ENCODE measurements around the gene BCO2.
"Not testable (repeated sequence)": the region's sequence is repeated elsewhere in the genome, so short reads cannot be mapped to it uniquely, and the experiment has no call there.

Gene BCO2, protein sequence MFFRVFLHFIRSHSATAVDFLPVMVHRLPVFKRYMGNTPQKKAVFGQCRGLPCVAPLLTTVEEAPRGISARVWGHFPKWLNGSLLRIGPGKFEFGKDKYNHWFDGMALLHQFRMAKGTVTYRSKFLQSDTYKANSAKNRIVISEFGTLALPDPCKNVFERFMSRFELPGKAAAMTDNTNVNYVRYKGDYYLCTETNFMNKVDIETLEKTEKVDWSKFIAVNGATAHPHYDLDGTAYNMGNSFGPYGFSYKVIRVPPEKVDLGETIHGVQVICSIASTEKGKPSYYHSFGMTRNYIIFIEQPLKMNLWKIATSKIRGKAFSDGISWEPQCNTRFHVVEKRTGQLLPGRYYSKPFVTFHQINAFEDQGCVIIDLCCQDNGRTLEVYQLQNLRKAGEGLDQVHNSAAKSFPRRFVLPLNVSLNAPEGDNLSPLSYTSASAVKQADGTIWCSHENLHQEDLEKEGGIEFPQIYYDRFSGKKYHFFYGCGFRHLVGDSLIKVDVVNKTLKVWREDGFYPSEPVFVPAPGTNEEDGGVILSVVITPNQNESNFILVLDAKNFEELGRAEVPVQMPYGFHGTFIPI

DNA sequence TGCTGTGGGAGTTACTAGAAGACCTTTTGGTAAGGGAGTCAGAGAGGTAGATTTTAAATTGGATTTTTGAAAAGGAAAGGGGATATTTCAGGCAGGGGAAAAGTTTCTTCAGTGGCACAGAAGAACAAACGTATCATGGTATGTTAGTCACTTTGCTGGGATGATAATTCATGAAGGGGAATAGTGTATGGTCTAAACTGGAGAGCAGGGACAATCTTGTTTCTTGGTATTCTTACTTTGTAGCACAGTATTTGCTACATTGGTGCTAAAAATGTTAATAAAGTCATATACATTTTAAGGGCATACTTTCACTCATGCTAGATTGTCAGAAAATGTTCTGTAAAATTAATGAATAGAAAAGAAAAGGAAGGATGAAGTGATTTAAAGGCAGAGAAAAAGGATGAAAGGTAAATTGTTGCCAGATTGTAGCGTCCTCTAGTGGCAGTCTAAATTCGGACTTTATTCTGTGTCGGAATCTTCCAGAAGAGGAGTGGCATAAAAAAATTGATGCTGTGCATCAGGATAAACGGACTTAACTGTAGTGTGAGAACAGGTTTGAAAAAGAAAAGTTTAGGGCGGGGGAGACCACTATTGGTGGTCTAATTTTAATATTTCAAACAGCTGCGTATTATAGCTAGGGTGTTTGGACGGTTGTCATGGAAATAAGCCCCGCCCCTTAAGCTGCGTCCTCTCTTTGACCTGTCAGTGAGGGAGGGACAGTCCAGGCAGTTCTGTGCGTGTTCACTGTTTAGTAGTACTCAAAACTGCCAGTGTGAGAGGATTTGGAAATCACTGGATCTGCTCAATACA, at the start of gene BCO2:
TSS of gene BCO2 (plus strand) at position 724 of the 810 bp plus-strand sequence. CDS start 90 bp downstream, outside the sequence.
- DNase-seq, result peak; percentile 51

DNA sequence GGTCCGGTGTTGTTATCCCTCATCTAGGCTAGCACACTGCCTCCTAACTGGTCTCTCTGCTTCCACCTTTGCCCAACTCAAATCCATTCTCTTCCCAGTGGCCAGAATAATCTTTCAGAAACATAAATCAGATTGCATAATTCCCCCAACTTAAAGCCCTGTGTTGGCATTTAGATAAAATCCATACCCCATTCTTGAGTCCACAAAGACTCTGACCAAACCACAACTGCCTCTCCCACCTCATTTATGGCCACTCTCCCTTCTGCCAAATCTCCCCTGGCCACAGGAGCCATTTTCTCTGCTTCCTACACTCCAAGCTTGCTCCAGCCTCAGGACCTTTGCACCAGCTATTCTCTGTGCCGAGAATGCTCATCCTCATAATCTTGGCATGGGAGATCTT, 48.3 kb upstream of the BCO2 start:
- DNase-seq, result no peak

DNA sequence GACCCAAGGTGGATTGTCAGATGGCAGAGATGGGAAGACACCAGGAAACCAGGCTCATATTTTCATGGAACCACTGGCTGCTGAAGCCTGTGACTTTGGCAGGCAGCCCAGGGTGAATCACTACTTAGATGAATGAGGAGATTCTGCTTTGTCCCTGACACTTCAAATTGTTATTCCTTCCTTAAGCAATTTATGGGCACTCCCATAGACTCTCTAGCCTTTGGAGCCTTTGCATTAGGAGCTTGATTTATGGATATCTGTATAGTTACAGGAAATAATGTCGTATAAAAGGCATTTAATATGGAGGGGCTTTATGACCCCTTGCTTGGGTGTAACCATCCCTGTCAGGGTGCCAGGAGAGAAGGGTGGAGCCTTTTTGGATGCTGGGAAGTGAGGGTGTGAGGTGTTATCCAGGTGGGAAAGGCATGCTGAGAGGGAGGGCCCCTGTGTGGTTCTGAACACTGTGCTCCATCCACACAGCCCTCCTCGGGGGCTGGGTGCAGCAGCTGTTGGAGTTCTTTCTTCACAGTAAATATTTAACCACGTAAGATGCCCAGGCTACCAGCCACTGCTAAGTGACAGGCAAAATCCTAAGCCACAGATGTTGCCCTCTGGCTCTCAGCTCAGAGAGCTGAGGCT, 46.7 kb upstream of the BCO2 start:
- DNase-seq, result peak; percentile 43

DNA sequence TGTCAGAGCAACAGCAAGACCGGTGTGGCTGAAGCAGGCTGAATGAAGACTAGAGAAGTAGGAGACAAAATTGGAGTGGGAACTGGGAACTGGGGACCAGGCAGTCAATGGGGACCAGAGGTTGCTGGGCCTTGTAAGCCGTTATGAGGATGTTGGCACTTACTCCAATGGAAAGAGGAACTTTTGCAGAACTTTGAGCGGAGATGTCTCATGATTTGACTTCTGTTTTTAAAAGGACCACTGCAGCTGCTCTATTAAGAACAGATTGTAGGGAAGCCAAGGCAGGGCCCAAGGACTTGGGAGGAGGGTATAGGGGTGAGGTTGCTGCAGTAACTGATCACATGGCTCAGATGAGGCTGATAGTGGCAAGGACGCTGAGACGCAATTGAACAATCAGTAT, 45.7 kb upstream of the BCO2 start:
- no peak for DNase-seq

DNA sequence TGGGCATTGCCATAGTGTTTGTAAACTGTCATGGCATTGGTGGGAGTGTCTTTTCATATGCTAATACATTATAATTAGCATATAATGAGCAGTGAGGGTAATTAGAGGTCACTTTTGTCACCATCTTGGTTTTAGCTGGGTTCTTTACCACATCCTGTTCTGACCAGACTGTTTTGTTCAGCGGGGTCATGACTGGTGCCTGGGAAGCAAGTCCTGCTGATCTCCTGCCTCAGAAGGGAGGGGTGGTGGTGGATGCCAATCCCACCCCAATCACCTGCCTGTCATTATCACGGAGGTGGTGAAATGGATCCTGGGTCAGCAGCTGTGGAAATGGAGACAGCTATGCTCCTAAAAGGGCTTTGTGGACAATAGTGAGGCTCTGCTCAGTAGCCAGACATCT, 42.6 kb upstream of the BCO2 start:
- no peak for DNase-seq

DNA sequence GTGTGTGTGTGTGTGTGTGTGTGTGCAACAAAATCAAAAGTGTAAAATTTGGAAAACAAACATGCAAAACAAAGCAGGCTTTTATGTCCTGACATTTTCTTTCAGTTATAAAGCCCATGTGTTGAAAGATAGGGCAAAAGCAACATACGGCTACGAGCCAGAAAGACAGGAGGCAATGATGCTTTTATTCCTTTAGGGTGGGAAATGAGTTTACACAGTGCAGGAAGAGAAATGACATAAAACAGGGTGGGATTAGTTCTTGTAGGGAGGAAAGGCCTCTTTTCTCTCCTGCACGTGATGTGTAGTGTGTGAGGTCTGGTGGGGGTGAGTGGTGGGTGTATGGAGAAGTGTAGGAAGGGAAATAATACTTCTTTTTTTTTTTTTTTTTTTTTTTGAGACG, 40.8 kb upstream of the BCO2 start:
- no peak for DNase-seq

DNA sequence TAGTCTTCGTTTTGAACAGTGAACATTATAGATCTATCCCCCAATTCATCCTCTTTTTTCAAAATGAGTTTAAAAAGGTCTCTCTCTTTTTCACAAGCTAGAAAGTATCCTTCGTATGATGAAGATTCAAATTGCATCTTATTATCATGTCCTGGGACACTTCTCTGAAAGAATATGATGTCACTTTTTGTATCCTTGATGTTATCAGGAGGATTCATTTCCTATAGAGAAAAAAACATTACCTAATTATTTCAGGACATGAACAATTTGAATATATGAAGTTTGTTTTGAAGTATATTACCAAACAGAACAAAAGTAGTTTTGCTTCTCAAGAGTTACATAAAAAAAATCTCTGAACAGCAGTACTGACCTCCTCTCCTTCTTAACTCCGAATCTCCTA, 31.7 kb upstream of the BCO2 start:
- DNase-seq, result no peak

DNA sequence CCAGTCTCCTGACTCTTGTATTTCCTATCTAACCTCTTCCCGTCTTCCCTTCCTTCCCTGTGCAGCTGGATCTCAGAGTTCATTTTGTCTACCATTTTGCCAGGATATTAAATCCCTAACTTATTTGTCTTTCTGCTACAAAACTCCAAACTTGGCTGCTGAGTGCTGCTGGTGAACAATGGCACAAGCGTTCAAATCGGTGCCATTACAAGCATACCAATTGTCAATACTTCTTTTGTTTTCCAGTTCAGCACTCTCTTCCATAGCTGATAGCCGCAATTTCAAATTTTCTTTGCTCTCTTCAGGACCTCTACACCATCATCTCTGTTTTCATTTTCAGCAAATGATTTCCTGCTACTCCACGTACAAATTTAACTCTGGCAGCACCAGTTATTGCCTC, 24.8 kb upstream of the BCO2 start:
- DNase-seq, result no peak

DNA sequence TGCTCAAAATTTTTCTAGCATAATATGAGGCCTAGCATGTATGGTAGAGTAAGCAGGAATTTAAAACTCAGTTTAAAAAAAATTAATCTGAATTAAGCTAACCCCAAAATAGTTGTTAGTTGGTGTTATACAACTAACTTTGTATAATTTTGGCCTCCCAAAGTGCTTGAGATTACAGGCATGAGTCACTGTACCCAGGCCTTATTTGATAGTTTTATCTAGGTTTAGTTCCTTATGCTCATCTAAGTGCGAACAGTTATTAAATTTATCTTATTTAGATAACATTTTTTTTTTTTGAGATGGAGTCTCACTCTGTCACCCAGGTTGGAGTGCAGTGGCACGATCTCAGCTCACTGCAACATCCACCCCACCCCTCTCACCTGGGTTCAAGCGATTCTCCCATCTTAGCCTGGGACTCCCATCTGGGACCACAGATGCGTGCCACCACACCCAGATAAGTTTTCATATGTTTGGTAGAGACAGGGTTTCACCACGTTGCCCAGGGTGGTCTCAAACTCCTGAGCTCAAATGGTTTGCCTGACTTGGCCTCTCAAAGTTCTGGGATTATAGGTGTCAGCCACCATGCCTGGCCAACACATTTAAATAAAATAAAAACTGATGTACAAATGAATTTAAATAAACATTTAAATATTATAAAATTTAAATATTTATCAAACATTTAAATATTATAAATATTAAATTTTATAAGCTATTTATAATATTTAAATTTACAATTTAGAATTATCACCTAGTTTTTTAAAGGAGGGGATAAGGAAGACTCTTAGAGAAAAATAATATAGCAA, 19.0 kb upstream of the BCO2 start:
- DNase-seq, result no peak

DNA sequence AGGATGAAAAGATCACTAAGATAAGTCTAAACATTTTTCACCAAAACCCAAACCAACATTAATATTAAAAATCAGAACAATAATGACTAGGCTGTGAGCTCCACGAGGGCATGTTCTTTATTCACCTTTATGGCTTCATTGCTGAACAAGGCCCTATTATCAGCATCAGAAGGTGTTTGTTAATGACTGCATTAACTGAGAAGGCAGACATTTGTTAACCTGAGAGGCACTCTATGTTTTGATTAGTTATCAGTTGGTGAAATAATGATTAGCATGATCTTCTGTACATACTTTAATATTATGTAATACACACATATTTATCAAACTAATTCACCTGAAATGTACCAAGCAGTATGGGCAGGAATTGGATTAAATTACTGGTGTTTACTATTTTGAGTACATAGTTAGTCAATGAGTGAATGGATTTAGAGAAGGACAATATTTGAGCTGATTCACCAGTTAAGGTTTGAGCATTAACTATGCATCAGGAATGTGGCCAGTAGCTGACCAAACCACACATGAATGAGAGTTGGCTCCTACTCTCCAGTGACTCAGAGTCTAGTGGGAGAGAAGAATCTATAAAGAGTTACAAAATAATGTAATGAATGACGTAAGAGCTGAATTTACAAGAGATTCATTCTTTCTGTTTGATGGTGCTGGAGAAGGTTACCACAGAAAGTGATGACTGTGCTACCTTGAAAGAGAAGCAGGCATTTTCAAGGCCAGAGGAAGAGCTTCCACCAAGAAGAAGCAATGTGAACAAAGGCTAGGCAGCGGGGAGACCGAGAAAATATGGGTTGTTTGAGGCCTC, 18.2 kb upstream of the BCO2 start:
- DNase-seq, result no peak

DNA sequence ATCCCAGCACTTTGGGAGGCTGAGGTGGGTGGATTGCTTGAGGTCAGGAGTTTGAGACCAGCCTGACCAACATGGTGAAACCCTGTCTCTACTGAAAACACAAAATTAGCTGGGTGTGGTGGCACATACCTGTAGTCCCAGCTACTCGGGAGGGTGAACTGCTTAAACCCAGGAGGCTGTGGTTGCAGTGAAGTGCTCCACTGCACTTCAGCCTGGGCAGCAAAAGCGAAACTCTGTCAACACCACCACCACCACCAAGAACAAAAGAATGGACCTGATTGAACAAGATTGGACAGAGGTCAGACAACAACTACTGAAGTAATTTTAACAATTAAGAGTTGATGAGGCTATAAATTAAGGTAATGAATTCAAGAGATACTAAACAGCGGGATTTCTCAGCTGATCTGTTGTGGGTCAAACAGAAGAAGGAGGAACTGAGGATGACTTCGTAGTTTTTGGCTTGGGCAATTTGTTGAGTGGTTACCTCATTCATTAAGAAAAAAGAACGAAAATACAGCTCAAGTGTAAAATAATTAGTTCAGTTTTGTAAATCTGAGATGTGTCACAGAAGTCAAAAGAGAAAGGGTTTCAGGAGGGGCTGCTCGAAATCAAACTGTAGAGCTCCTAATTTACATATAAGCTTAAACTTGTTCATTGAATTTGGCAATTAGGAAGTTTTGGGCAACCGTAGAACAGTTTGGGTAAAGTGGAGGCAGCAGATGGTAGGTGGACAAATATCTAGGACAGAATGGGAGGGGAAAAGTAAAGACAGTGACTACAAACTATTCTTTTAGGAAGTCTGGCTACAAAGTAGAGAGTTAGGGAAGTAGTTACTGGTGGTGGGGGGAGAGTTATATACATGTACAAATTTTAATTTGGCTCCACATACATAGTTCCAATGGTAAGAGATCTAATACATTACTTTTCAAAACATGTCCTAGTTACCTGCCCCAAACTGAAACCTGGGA, 15.9 kb upstream of the BCO2 start:
- DNase-seq, result no peak

DNA sequence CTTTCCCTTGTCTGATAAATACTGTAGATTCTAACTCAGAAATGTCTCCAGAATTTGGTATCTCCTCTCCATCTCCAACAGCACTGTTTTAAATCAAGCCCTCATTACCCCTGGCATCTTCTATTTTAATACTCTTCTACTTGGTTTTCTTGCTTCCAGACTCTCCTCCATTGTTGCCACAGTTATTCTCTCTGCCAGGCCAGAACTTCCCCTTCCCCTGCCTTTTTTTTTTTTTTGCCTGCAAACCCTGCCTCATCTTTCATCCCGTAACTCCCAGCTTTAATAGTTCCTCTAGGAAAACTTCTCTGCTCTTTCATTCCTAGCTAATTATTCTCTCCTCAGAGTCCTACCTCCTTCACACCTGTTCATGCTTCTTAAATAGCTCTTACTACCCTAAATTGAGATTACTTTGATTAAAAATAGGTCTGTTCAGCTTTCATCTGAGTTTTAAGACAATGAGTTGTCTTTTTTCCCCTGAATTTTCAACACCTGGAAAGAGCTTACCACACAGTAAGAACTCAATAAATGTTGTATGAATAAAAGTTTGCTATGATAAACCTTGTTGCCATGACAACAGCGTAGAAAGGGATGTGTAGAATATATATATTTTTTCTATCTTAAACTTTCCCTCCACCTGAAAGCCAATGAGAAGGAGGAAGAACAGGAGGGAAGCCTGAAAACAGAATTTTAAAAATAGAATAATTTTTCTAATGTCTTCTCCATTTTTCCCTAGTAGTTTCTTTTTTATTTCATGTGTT, 15.0 kb upstream of the BCO2 start:
- DNase-seq, result no peak

DNA sequence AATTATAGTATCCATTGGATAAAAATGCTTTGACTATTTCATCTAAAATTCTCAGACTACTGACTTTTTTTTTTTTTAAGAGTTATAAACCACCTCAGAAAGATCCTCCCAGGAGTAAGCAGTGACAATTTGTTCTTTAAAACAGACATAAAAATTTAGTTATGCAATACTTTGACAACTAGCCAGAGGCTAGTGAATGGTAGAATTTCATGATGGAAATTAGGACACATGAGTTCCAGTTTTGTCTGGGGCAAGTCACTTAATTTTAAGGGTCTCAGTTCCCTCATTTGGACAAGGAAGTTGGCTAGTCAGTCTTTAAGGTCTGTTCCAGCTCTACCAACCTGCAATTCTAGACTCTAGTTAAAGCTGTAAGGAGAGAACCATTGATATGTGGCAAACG, 14.3 kb upstream of the BCO2 start:
- DNase-seq, result no peak

DNA sequence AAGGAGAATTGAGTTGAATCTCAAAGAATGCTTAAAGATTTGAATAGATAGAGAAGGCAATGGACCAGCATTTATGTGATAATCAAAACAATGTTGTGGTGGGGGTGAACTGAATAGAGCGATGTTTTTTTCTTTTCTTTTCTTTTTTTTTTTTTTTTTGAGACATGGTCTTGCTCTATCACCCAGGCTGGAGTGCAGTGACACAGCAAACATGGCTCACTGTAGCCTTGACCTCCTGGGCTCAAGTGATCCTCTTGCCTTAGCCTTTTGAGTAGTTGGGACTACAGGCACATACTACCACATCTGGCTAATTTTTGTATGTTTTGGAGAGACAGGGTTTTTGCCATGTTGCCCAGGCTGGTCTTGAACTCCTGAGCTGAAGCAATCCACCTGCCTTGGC, 13.1 kb upstream of the BCO2 start:
- DNase-seq, result not testable (repeated sequence)

DNA sequence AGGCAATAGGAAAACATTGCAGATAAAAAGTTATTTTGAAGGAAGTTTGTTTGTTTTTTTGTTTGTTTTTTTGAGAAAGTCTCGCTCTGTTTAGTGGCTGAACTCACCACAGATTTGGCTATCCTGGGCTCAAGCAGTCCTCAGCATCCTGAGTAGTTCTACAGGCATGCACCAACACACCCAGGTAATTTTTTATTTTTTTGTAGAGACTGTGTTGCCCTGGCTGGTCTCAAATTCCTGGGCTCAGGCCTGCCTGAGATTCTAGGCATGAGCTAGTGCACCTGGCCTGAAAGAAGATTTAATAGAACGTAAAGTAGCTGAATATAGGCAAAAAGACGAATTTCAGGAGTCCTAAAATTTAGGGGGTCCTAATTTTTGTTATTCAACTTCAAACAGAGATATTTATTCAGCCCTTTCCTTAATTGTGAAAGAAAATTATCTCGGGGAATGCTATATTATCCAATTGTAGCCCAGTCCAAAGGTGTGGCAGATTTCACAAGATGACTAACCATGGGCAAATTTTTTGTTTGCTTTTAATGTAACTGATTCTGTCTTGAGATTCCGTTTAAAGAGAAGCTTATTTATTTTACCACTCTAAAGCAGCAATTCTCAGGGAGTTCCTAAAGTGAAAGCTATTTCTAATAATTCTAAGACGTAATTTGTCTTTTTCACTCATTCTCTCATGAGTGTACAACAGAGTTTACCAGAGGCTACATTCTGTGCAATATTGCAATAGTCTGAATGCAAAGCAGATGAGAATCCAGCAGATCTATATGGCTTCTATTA, 12.4 kb upstream of the BCO2 start:
- DNase-seq, result no peak

DNA sequence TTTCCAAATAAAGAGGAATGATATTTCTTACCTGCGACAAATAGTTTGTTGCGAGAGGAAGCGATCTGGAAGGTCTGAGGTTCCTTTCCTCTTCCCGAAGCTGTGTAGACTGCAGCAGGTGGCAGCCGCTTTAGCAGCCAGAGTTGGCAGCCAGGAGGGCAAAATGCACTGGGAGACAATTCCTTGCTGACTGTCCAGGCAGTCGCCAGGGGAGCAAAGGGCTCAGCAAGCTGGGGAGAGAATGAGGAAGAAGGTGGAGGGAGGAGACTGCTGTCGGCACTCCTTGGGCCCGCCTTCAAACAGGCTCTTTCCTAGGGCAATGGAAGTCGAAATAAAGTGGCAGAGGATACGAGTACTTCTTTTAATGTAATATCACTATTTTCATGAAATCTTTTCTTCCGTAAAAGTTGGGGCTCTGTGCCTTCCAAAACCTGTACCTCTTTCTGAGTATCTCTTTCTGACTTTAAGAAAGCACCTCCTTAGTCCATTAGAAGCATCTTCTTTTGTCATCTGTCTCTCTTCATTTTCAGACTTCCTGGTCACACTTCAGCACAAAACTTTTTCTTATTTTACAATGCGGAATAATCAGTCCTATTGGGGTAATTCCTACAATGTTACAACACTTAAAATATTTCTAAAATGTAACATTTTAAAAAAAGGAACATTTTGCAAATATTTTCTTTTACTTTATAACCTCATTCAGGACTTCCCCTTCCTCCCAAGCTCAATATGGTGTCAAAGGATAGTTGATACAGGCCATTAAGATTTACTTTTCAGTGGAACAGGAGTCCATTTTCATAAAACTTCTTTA, 11.2 kb upstream of the BCO2 start, which contains the start of gene IL18:
TSS of gene IL18 (minus strand) at position 220 of the 811 bp plus-strand sequence. CDS start 9,041 bp downstream, outside the sequence.
- no peak for DNase-seq

DNA sequence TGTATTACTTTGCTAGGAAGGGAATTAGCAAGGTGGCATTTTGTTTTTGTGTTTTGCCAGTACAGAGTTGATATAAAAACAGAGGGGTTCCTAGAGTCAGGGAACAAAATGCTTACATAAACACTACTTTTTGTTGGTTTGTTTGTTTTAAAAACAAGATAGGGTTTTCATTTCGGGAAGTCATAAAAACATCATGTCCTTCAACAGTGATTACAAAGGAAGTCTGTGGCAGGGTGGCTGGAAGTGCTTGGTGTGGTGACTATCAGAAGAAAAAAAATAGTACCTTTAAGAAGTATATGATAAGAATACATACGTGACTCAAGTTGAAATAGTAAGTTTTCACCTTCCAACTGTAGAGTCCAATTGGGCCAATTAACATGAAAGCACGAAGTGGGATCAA, 10.3 kb upstream of the BCO2 start:
- DNase-seq, result no peak

DNA sequence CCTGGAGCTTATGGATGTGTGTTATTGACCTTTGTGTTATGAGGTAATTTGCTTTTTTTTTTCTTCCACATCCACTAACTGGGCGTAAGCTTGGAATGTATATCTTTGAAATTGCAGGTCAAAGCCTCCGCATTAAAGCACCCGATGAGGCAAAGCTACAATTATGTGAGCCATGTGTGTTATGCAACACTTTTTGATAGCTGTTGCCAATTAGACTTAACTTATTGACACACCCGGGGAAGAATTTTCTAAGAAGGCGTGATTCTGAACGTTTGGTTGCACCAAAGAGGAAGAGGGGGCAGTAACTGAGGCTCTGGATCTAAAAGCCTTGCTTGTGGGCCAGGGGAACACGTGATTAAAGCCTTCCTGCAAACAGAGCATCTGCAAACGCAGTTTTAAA, 8.8 kb upstream of the BCO2 start:
- DNase-seq, result no peak
